Measurements from ENCODE around the gene DCUN1D5. TPM values are rescaled to one million over a fixed set of nuclear protein-coding genes. Genes with fewer than 3 reads are reported as not detected.

Gene DCUN1D5
- total RNA-seq, 2 experiments from 2014 or later = 23.1 to 25.9 TPM

Other genes with a start within 250 kb of the DCUN1D5 start
- not detected for gene MMP3, start 248.6 kb downstream of the DCUN1D5 start, total RNA-seq
- gene MMP12, start 217.2 kb downstream of the DCUN1D5 start, total RNA-seq = not detected
- not detected for gene MMP13, start 136.4 kb downstream of the DCUN1D5 start, total RNA-seq
- 1 to 10 TPM; 2.9 to 3.5 TPM for gene DYNC2H1, start 17.3 kb upstream of the DCUN1D5 start, total RNA-seq

Data from activated naive CD8-positive, alpha-beta T cell treated with anti-CD3 and anti-CD28 coated beads, Interleukin-2, amount 10 ng/mL, durations not matched to agents 7 days and 5 days (primary cell).